Esophagus (tissue), 2 donors: ENCODE measurements around the gene TRIM15. TPM values are rescaled to one million over a fixed set of nuclear protein-coding genes. Genes with fewer than 3 reads are reported as not detected.

ENCODE experiments used
- H3K27ac ChIP-seq, 2 donors: one replicate each; pipeline ENCODE4 v1.5.1; 2013; ENCODE audit warnings: low read depth in 2 of 2, mild to moderate bottlenecking in 2 of 2, inconsistent platforms in 1 of 2, low read length in 1 of 2, moderate library complexity in 1 of 2
- H3K27me3 ChIP-seq, 2 donors: one replicate each; pipeline ENCODE4 v1.6.1; 2013; ENCODE audit warnings: low read length in 2 of 2, control low read depth in 1 of 2, mild to moderate bottlenecking in 1 of 2; ENCODE audit not compliant: insufficient read depth in 2 of 2, control insufficient read depth in 1 of 2
- H3K36me3 ChIP-seq, 2 donors: one replicate each; pipeline ENCODE4 v1.6.1; 2013; ENCODE audit warnings: low read length in 1 of 2; ENCODE audit not compliant: control insufficient read depth in 2 of 2, insufficient read depth in 2 of 2
- H3K4me1 ChIP-seq, 2 donors: one replicate each; pipeline ENCODE4 v1.6.1; 2013; ENCODE audit warnings: low read length in 1 of 2; ENCODE audit not compliant: control insufficient read depth in 2 of 2, insufficient read depth in 2 of 2
- H3K4me3 ChIP-seq, 2 donors: one replicate each; pipeline ENCODE4 v1.5.1; 2013; ENCODE audit warnings: low read length in 2 of 2, mild to moderate bottlenecking in 2 of 2, low read depth in 1 of 2, moderate library complexity in 1 of 2
- H3K9me3 ChIP-seq, 2 donors: one replicate each; pipeline ENCODE4 v1.6.1; 2013; ENCODE audit warnings: mild to moderate bottlenecking in 2 of 2, low read depth in 1 of 2, low read length in 1 of 2, moderate library complexity in 1 of 2; ENCODE audit not compliant: control insufficient read depth in 2 of 2, insufficient read depth in 1 of 2
- WGBS, 2 donors: extraction: QIAGEN DNeasy Blood & Tissue Kit; methylation state at CpG; one replicate each; pipeline ENCODE4 v1.1.7; 2013; 5-methylcytosine and 5-hydroxymethylcytosine counted together
- polyA plus RNA-seq, 2 donors: library from polyadenylated mRNA; stranded (reverse); fragments of 200-250 nt; gene quantifications; one replicate each; pipeline ENCODE4 v1.2.3, GENCODE V29; 2013
- donor health status: healthy with polysubstance abuse.
- donor health status: Bipolar disorder and iron deficiency.

The TRIM15 gene
- polyA plus RNA-seq, 2 donors: not detected

GRCh38 chr6:30171677-30172471 is 8.5 kb downstream of the TRIM15 start:
- no peak overlapping the region for H3K4me3 ChIP-seq
- H3K27me3 ChIP-seq: peaks cover 0 to 15% of the 10 kb centered on the region in 2 donors

DNA sequence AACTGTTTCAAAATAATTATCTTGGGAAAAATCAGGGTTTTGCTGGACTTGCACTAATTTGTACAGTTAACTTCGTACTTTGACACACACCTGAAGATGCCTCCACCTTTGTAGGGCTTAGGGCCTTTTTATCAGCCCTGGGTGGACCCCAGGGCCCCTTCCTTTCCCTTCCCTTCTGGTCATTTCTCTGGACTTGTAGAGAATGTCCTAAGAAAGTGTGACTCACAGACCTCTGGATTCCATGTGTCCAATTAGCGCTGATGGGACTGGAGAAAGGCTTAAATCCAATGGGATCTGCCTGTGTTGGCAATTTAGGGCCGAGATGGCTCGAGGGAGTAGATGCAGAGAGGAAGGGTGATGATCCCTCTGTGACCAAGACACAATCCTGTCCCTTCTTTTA is 9.3 kb downstream of the TRIM15 start:
- no peaks in the 10 kb centered on the region for H3K9me3 ChIP-seq
- no peak overlapping the region for H3K27ac ChIP-seq
- 82 to 86% methylated on average over 4 of the region's 4 CpGs for WGBS, 2 donors
- H3K27me3 ChIP-seq: peaks cover 0 to 15% of the 10 kb centered on the region in 2 donors
- H3K36me3 ChIP-seq: no peaks in the 10 kb centered on the region
- no peak overlapping the region for H3K4me3 ChIP-seq
- peaks cover 2 to 5% of the 10 kb centered on the region in 2 donors for H3K4me1 ChIP-seq

More at GRCh38 chr6:30171677-30172471, 8.5 kb downstream of the TRIM15 start:
- no peaks in the 10 kb centered on the region for H3K9me3 ChIP-seq
- H3K36me3 ChIP-seq: no peaks in the 10 kb centered on the region
- WGBS, 2 donors: 6 to 10% methylated on average over 58 to 62 of the region's 62 CpGs
- H3K4me1 ChIP-seq: peaks cover 2 to 5% of the 10 kb centered on the region in 2 donors
- no peak overlapping the region for H3K27ac ChIP-seq

DNA sequence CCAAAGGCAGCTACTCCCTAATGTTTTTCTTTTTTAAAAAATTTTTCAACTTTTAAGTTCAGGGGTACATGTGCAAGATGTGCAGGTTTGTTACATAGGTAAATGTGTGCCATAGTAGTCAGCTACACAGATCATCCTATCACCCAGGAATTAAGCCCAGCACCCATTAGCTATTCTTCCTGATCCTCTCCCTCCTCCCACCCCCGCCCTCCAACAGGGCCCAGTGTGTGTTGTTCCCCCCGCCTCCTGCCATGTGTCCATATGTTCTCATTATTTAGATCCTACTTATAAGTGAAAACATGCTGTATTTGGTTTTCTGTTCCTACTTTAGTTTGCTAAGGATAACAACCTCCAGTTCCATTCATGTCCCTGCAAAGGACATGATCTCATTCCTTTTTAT is 12.4 kb downstream of the TRIM15 start:
- peaks cover 0 to 15% of the 10 kb centered on the region in 2 donors for H3K27me3 ChIP-seq
- H3K36me3 ChIP-seq: no peaks in the 10 kb centered on the region
- H3K4me1 ChIP-seq: peaks cover 2 to 5% of the 10 kb centered on the region in 2 donors
- WGBS, 2 donors: 74 to 85% methylated on average over 2 of the region's 2 CpGs
- no peaks in the 10 kb centered on the region for H3K9me3 ChIP-seq
- no peak overlapping the region for H3K27ac ChIP-seq
- H3K4me3 ChIP-seq: no peak overlapping the region

- no peak overlapping the region for H3K4me3 ChIP-seq
- H3K9me3 ChIP-seq: no peaks in the 10 kb centered on the region
- 1 to 88% methylated on average over 1 of the region's 1 CpG for WGBS, 2 donors
- no peaks in the 10 kb centered on the region for H3K27me3 ChIP-seq
- no peaks in the 10 kb centered on the region for H3K4me1 ChIP-seq
- no peaks in the 10 kb centered on the region for H3K36me3 ChIP-seq
- H3K27ac ChIP-seq: no peak overlapping the region
Measured at GRCh38 chr6:30178837-30179236, 15.5 kb downstream of the TRIM15 start.

DNA sequence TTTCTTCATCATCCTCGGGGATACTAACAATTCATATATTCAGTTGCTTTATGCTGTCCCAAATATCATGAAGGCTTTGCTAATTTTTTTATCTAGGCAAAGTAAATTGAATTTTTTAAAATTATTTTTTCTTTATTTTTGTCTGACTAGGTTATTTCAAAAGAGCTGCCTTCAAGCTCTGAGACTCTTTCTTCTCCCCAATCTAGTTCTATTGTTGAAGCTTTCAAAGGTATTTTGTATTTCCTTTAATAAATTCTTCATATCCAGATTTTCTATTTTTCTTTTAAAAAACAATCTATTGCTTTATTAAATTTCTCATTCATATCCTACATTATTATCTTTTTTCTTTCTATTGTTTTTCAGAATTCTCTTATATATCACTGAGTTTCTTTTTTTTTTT is 16.8 kb downstream of the TRIM15 start:
- Histone ChIP-seq H3K36me3 (peaks cover 0 to 4% of the 10 kb centered on the region in 2 donors), H3K9me3 (no peaks in the 10 kb centered on the region), H3K4me1 (no peaks in the 10 kb centered on the region), H3K27ac (no peak overlapping the region), H3K27me3 (no peaks in the 10 kb centered on the region), H3K4me3 (no peak overlapping the region)
- WGBS, 2 donors: 93 to 96% methylated on average over 1 of the region's 1 CpG

DNA sequence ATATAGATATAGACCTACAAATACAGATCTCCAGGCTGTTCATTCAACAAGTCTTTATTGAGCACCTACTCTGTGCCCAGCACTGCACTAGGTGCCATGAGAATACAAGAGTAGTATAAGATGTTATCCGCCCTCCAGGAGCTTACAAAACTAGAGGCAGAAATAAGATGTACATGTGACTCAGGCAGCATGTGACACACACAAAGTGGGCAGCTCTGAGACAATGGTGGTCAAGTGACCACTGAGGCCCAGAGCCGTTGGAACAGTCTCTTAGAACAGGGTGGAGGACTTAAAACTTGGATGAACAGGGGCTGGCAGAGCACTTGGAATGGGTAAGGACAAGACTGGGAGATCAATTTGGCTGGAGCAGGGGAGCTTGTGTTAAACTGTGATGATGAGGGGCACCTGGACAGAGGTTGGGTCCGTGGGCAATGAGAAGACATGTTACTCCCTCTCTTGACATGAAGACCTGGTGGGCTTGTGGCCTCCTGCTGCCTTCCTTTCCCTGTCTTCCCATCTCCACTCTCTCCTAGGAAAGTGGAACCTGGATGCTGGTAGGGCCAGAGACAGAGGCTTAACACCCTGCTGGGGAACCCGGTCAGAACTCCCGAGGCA is 21.2 kb downstream of the TRIM15 start:
- H3K4me1 ChIP-seq: no peaks in the 10 kb centered on the region
- no peak overlapping the region for H3K4me3 ChIP-seq
- H3K9me3 ChIP-seq: no peaks in the 10 kb centered on the region
- 71 to 88% methylated on average over 5 of the region's 5 CpGs for WGBS, 2 donors
- H3K27ac ChIP-seq: no peak overlapping the region
- no peaks in the 10 kb centered on the region for H3K27me3 ChIP-seq
- peaks cover 14 to 24% of the 10 kb centered on the region in 2 donors for H3K36me3 ChIP-seq

- Histone ChIP-seq H3K4me1 (no peaks in the 10 kb centered on the region), H3K27me3 (no peaks in the 10 kb centered on the region), H3K9me3 (no peaks in the 10 kb centered on the region), H3K27ac (no peak overlapping the region), H3K4me3 (no peak overlapping the region), H3K36me3 (peaks cover 24 to 37% of the 10 kb centered on the region in 2 donors)
- WGBS, 2 donors: 93 to 94% methylated on average over 16 to 20 of the region's 20 CpGs
Measured at GRCh38 chr6:30185846-30186484, 22.6 kb downstream of the TRIM15 start.

GRCh38 chr6:30188541-30188940 is 25.2 kb downstream of the TRIM15 start:
- H3K27ac ChIP-seq: no peak overlapping the region
- H3K4me3 ChIP-seq: no peak overlapping the region
- 94 to 97% methylated on average over 5 of the region's 5 CpGs for whole genome bisulfite sequencing, 2 donors
- no peaks in the 10 kb centered on the region for H3K27me3 ChIP-seq
- H3K36me3 ChIP-seq: peaks cover 25 to 45% of the 10 kb centered on the region in 2 donors
- H3K9me3 ChIP-seq: no peaks in the 10 kb centered on the region
- H3K4me1 ChIP-seq: no peaks in the 10 kb centered on the region

DNA sequence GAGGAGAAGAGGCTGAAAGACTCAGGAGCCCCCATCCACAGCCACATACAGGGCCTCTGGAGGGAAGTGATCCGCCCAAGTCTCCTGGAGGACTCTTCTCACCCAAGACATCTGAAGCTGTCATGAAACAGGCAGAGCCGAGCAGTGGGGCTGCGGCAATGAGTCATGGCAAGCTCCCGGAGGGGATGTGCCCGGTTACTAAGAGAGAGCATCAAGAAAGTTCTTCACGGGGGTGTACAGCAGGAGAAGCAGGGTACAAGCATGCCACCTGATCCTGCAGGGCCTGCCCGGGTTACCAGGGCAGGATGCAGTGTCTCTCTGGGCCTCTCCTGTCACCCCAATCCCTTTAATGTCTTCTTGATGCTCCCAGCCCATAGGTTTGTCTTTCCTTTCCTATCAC is 28.7 kb downstream of the TRIM15 start:
- no peaks in the 10 kb centered on the region for H3K4me1 ChIP-seq
- no peaks in the 10 kb centered on the region for H3K27me3 ChIP-seq
- H3K4me3 ChIP-seq: no peak overlapping the region
- no peaks in the 10 kb centered on the region for H3K9me3 ChIP-seq
- 86 to 88% methylated on average over 7 of the region's 7 CpGs for WGBS, 2 donors
- peaks cover 36 to 48% of the 10 kb centered on the region in 2 donors for H3K36me3 ChIP-seq
- H3K27ac ChIP-seq: no peak overlapping the region
